RPMI8226 (cell line): ENCODE data around the gene SUCLG1.

ENCODE experiments used
- DNase-seq: peaks from one replicate; pipeline ENCODE4 v3.0.0-alpha.2; 2015

Gene SUCLG1

GRCh38 chr2:84460670-84461069, 1.6 kb upstream of the SUCLG1 start:
- DNase-seq, result no peak

GRCh38 chr2:84459944-84460429, 907 bp upstream of the SUCLG1 start:
- no peak for DNase-seq

- DNase-seq, result peak; percentile 15
These were observed 496 bp downstream of the SUCLG1 start for GRCh38 chr2:84458551-84459017.

- DNase-seq, result no peak
These were observed 1.4 kb downstream of the SUCLG1 start for GRCh38 chr2:84457686-84458085.

- DNase-seq, result no peak
These were observed 2.9 kb downstream of the SUCLG1 start for GRCh38 chr2:84456156-84456555.

- DNase-seq, result no peak
These were observed 4.5 kb downstream of the SUCLG1 start for GRCh38 chr2:84454581-84454980.

- DNase-seq, result no peak
These were observed 6.5 kb downstream of the SUCLG1 start for GRCh38 chr2:84452624-84453023.

GRCh38 chr2:84451579-84451978, 7.5 kb downstream of the SUCLG1 start:
- DNase-seq, result no peak

GRCh38 chr2:84450288-84451227, 8.5 kb downstream of the SUCLG1 start:
- DNase-seq, result no peak

- DNase-seq, result no peak
These were observed 9.4 kb downstream of the SUCLG1 start for GRCh38 chr2:84449711-84450110.

GRCh38 chr2:84449055-84449454, 10.0 kb downstream of the SUCLG1 start:
- DNase-seq, result no peak

GRCh38 chr2:84443477-84443876, 15.6 kb downstream of the SUCLG1 start:
- no peak for DNase-seq

GRCh38 chr2:84442888-84443287, 16.2 kb downstream of the SUCLG1 start:
- DNase-seq, result no peak

GRCh38 chr2:84441505-84441904, 17.6 kb downstream of the SUCLG1 start:
- no peak for DNase-seq

- DNase-seq, result no peak
These were observed 18.0 kb downstream of the SUCLG1 start for GRCh38 chr2:84441036-84441435.

- no peak for DNase-seq
These were observed 23.6 kb downstream of the SUCLG1 start for GRCh38 chr2:84435345-84436025.

GRCh38 chr2:84429328-84429727, 29.8 kb downstream of the SUCLG1 start:
- DNase-seq, result no peak

GRCh38 chr2:84427235-84428138, 31.6 kb downstream of the SUCLG1 start:
- DNase-seq, result no peak

GRCh38 chr2:84425310-84425709, 33.8 kb downstream of the SUCLG1 start:
- DNase-seq, result no peak

GRCh38 chr2:84424152-84424551, 34.9 kb downstream of the SUCLG1 start:
- DNase-seq, result peak; percentile 10

GRCh38 chr2:84421791-84422190, 37.3 kb downstream of the SUCLG1 start:
- no peak for DNase-seq

GRCh38 chr2:84421197-84421596, 37.9 kb downstream of the SUCLG1 start:
- no peak for DNase-seq
